ENCODE results near the gene SPI1.

Gene SPI1

GRCh38 chr11:47378010-47378835, at the start of gene SPI1:
SPI1 (minus strand) TSS chr11:47378547; CDS start chr11:47378353, 194 bp downstream.
- DNase-seq (ENCODE audit: low read depth) = no peak

GRCh38 chr11:47426062-47426956, 48.0 kb upstream of the SPI1 start, which contains the start of gene PSMC3:
PSMC3 (minus strand) TSS chr11:47426439; CDS start chr11:47426279, 160 bp downstream.
- peak; percentile 92 for DNase-seq (ENCODE audit: low read depth)

- no peak for DNase-seq (ENCODE audit: low read depth)
These were observed 47.3 kb upstream of the SPI1 start for GRCh38 chr11:47425611-47426010.

- no peak for DNase-seq (ENCODE audit: low read depth)
These were observed 40.3 kb upstream of the SPI1 start for GRCh38 chr11:47418454-47419259.

- DNase-seq (ENCODE audit: low read depth) = no peak
These were observed 39.4 kb upstream of the SPI1 start for GRCh38 chr11:47417712-47418111.

DNA sequence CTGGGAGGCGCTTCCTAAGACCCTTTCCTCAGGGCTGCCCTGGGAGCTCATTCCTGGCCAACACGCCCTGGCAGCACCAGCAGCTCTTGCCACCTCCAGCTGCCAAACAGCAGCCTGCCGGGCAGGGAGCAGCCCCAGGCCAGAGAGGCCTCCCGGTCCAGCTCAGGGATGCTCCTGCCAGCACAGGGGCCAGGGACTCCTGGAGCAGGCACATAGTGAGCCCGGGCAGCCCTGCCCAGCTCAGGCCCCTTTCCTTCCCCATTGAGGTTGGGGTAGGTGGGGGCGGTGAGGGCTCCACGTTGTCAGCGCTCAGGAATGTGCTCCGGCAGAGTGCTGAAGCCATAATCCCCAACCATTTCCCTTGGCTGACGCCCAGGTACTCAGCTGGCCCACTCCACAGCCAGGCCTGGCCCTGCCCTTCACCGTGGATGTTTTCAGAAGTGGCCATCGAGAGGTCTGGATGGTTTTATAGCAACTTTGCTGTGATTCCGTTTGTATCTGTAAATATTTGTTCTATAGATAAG, 37.7 kb upstream of the SPI1 start:
- peak; percentile 94 for DNase-seq (ENCODE audit: low read depth)

- DNase-seq (ENCODE audit: low read depth) = no peak
These were observed 36.9 kb upstream of the SPI1 start for GRCh38 chr11:47415091-47415854.

- DNase-seq (ENCODE audit: low read depth) = no peak
These were observed 36.3 kb upstream of the SPI1 start for GRCh38 chr11:47414685-47415070.

DNA sequence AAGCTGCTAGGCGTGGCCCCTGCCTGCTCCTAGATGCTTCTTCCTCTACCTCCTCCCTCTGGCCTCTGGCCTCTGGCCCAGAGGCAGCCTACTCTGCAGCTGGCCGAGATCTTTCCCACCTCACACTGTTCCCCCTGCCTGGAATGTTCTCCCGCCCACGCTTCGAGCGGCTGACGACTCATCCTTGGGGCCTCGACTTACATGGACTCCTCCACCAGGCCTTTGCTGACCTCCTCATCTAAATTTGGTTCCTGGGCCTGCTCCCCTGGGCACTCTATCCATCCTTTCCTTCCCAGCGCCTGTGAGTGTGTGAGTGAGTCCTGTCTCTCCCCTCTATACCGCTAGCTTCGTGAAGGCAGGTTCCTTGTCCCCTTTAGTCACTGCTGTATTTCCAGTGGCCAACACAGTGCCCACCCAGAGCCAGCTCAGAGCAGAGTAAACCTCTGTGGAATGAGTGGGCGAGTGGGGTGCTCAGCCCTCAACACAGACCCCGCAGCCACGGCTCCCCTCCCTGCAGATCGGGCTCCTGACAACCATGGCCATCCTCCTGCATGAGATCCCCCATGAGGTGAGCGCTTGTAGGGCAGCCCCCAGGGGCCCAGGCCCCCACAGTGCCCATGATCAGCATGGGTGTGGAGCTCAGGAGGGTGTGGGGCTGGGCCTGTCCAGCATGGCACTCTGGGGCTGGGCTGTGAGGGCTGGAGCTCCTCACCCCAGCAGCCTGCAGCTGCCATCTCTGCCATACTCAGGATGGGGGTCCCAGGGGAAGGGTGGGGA, 35.7 kb upstream of the SPI1 start:
- no peak for DNase-seq (ENCODE audit: low read depth)

DNA sequence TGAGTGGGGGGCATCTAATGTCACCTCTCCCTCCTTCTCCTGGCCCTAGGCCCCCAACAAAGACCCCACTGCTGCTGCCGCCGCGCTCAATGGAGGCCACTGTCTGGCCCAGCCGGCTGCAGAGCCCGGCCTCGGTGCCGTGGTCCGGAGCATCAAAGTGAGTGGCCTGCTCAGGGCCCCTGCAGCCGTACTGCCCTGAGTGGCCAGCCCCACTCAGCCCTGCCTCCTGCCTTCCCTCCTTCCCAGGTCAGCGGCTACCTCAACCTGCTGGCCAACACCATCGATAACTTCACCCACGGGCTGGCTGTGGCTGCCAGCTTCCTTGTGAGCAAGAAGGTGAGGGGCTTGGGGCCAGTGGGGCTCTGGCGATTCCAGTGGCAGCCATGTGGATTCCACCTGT, 35.0 kb upstream of the SPI1 start:
- no peak for DNase-seq (ENCODE audit: low read depth)

DNA sequence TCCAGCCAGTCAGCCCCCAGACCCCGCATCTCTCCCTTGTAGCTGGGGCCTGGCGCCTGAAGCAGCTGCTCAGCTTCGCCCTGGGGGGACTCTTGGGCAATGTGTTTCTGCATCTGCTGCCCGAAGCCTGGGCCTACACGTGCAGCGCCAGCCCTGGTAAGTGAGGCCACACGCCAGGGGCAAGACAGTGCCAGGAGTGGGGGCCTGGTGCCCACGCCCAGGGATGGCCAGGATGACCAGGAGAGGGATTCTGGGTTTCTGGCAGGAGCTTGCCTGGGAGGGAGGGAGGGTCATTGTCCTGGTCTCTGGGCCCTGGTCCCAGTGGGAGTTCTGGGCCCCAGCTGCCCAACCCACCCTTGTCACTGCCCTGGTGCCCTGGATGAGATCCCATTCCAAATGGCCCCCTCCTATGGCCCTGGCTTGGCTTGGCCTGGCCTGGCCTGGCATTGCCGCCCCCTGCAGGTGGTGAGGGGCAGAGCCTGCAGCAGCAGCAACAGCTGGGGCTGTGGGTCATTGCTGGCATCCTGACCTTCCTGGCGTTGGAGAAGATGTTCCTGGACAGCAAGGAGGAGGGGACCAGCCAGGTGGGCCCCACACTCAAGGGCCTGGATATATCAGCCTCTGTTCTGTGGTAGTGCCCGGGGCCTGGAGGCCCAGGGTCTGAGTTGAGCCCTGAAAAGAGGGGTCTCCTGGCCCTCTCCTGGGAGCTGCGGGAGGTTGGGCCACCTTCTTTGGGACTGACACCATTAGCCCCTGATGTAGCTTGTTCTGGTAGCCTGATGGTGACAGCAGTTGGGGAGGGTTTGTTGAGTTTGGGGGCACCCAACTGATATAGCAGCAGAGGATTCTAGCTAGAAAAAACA, 33.8 kb upstream of the SPI1 start:
- no peak for DNase-seq (ENCODE audit: low read depth)

DNA sequence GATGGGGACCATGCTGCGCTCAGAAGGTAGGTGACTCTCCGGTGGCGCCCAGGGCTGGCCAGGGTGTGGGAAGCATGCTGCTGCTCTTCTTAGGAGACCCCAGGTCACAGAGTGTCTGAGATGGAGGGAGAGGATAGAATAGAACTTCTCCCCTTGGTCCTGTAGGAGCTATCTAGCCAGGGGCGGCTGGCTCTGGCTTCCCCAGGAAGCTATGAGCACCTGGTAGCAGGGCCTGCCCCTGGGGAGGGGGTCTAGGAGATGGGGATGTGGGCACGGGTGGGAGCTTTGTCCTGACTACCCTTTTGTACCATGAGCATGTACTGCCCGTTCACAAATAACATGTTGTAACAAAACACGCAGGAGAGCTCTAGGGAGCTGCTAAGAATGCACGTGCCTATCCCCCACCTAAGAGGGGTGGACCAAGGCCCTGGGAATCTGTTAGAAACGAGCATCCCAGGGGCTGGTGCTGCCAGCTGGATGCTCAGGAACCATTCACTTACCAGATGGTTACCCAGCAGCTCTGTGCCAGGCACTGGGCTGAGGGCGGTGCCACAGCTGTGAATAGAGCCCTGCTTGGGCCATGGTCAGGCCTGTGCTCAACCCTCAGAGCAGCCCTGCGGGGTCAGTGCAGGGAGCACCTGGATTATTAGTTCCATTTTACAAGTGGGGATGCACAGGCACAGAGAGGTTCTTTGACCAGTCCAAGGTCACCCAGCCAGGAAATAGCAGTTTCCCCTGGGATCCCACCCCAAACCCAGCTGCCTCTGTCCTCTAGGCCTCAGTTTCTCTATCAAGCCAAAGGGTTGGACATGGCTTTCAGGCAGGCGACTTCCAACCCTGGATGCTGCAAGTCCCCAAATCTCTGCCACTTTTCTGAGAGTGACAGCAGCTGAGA, 32.3 kb upstream of the SPI1 start:
- DNase-seq (ENCODE audit: low read depth) = no peak

DNA sequence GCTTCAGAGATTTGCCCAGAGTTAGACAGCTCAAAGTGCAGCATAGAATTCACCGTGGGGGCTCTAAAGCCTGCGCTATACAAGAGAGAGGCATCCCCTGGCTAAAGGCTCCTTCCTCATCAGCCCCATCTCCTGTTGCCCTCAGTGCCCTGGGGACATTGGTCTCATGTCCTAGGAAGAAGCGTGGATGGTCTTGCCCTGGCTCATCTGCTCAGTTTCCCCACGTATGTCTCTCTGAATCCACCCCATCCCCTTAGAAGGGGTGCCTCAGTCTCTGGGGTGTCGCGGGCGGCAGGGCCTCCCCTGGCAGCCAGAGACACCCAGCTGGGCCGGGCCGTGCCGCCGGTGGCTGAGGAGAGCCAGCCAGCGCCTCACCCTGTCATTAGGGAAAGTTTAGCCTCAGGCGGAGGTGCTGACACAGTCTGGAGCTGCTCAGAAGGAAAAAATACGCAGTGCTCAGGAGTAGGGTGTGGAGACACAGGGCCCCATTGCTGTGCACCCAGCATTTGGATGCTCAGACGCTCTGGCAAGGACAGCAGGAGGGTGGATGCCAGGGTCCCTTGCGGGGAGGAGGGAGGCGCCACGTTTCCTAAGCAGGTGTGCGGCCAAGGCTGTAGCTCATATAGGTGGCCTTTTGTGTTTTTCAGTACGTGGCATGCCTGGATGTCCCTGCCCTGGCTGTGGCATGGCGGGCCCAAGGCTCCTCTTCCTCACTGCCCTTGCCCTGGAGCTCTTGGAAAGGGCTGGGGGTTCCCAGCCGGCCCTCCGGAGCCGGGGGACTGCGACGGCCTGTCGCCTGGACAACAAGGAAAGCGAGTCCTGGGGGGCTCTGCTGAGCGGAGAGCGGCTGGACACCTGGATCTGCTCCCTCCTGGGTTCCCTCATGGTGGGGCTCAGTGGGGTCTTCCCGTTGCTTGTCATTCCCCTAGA, 31.4 kb upstream of the SPI1 start:
- no peak for DNase-seq (ENCODE audit: low read depth)

- DNase-seq (ENCODE audit: low read depth) = peak; percentile 67
These were observed 30.5 kb upstream of the SPI1 start for GRCh38 chr11:47408598-47409439.

DNA sequence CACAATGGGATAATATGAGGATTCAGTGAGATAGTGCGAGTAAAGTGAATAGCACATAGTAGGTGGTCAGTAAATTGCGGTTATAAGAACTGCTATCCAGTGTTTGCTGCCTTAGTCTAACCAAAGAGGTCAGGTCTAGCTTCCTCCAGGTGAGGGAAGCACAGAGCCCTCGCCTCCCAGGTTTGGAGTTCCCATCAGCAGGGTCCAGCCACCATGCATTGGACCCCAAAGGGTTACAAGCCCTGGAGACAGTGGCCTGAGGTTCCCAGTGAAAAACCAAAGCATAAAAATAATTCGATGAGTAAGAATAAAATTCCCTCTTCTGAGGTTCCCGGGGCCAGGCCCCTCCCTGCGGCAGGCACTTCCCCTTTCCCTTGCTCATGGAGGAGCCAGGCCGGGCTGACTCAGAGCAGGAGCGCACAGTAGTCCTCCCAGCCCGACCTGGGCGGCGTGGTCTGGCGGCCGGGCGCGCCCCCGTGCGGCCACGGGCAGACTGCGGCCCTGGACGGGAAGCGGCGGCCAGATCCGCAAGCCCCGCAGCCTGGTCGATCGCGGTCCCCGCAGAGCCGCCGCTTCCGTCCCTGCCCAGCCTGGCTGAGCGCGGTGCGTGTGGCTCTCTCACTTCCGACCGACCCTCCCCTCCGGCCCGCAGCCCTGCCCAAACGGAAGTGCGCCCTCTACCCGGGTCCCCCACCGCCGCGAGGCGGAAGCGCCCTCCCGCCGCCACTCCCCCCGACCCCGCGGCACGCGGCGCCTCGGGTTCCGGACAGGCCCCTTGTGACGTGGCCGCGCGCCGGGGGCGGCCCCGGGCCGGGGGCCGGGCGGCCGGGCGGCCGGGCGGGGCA, 29.6 kb upstream of the SPI1 start, which contains the start of gene SLC39A13:
SLC39A13 (plus strand) TSS at position 845 of the 845 bp plus-strand sequence. CDS start 1,505 bp downstream, outside the sequence.
- peak; percentile 90 for DNase-seq (ENCODE audit: low read depth)
